Panc1 (cell line): ENCODE results near the gene FRMD7.

Experiments
- POLR2AphosphoS5 ChIP-seq: IDR thresholded peaks from 2 replicates; pipeline ENCODE4 v1.6.1; 2012; ENCODE audit warnings: mild to moderate bottlenecking, low read depth, low read length, moderate library complexity
- TCF7L2 ChIP-seq: IDR thresholded peaks from 2 replicates; pipeline ENCODE4 v1.6.1; 2011; ENCODE audit warnings: mild to moderate bottlenecking, low read depth, low read length, inconsistent platforms
- TF ChIP-seq, protein P1 (sequence below): fragments of 450-650 bp; IDR thresholded peaks from 2 replicates; pipeline ENCODE4 v1.5.1; 2017; ENCODE audit warnings: mild to moderate bottlenecking
- TF ChIP-seq, protein P2 (sequence below), 2 experiments: IDR thresholded peaks; 2 replicates each; pipeline ENCODE4 v1.6.1; 2011 to 2012; ENCODE audit warnings: low read depth in 2 of 2, control low read depth in 1 of 2, low read length in 1 of 2, mild to moderate bottlenecking in 1 of 2, moderate library complexity in 1 of 2; ENCODE audit not compliant: insufficient read depth in 1 of 2

DNA sequence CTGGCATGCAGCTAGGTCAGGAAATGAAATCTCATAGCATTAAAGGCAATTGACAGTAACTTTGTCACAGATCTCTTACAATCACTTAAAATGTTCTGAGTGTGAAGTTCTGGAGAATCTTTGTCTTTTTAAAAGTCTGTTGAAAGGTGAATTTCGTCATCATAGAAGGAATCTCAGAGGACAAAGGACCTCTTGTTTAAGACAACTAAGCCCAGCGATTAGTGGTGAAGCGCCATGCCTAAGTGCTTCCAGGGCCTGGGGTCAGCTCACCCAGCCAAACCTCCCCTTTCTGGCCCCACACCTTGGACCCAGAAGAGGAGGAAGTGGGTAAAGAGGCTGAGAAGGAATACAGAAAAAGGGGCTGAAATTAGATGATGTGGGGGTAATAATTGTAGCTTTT is 8.5 kb downstream of the FRMD7 start:
- TF ChIP-seq, protein P1, sequence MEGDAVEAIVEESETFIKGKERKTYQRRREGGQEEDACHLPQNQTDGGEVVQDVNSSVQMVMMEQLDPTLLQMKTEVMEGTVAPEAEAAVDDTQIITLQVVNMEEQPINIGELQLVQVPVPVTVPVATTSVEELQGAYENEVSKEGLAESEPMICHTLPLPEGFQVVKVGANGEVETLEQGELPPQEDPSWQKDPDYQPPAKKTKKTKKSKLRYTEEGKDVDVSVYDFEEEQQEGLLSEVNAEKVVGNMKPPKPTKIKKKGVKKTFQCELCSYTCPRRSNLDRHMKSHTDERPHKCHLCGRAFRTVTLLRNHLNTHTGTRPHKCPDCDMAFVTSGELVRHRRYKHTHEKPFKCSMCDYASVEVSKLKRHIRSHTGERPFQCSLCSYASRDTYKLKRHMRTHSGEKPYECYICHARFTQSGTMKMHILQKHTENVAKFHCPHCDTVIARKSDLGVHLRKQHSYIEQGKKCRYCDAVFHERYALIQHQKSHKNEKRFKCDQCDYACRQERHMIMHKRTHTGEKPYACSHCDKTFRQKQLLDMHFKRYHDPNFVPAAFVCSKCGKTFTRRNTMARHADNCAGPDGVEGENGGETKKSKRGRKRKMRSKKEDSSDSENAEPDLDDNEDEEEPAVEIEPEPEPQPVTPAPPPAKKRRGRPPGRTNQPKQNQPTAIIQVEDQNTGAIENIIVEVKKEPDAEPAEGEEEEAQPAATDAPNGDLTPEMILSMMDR: no peak
- TF ChIP-seq POLR2AphosphoS5 (no peak), TCF7L2 (no peak)
- TF ChIP-seq, protein P2, sequence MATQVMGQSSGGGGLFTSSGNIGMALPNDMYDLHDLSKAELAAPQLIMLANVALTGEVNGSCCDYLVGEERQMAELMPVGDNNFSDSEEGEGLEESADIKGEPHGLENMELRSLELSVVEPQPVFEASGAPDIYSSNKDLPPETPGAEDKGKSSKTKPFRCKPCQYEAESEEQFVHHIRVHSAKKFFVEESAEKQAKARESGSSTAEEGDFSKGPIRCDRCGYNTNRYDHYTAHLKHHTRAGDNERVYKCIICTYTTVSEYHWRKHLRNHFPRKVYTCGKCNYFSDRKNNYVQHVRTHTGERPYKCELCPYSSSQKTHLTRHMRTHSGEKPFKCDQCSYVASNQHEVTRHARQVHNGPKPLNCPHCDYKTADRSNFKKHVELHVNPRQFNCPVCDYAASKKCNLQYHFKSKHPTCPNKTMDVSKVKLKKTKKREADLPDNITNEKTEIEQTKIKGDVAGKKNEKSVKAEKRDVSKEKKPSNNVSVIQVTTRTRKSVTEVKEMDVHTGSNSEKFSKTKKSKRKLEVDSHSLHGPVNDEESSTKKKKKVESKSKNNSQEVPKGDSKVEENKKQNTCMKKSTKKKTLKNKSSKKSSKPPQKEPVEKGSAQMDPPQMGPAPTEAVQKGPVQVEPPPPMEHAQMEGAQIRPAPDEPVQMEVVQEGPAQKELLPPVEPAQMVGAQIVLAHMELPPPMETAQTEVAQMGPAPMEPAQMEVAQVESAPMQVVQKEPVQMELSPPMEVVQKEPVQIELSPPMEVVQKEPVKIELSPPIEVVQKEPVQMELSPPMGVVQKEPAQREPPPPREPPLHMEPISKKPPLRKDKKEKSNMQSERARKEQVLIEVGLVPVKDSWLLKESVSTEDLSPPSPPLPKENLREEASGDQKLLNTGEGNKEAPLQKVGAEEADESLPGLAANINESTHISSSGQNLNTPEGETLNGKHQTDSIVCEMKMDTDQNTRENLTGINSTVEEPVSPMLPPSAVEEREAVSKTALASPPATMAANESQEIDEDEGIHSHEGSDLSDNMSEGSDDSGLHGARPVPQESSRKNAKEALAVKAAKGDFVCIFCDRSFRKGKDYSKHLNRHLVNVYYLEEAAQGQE (IDR thresholded peaks at IDR 0.05; ENCODE audit: insufficient read depth in 1 of 2, low read depth in 2 of 2, low read length in 1 of 2): no peak
